Measurements from ENCODE around the gene MDP1.

The MDP1 gene

GRCh38 chr14:24198814-24199524 lies 16.9 kb downstream of the MDP1 start:
- no peak for DNase-seq (ENCODE audit: low read depth in 2 of 2)

DNA sequence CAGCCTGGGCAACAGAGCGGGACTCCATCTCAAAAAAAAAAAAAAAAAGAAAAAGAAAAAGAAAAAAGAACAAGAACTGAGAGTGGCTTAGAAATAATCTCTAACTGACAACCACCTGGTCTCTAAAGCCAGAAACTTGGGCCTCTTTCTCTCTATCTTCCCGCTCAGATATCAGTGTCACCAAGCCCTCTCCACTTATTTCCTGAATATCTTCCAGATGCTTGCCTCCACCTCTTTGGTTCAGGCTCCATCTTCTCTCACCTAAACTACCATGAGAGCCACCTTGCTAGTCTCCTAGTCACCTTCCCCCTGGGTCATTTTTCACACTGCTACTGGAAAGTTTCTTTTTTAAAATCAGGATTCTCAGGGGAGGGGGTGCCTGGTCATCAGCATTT lies 18.8 kb downstream of the MDP1 start:
- DNase-seq (ENCODE audit: low read depth in 2 of 2), result no peak

DNA sequence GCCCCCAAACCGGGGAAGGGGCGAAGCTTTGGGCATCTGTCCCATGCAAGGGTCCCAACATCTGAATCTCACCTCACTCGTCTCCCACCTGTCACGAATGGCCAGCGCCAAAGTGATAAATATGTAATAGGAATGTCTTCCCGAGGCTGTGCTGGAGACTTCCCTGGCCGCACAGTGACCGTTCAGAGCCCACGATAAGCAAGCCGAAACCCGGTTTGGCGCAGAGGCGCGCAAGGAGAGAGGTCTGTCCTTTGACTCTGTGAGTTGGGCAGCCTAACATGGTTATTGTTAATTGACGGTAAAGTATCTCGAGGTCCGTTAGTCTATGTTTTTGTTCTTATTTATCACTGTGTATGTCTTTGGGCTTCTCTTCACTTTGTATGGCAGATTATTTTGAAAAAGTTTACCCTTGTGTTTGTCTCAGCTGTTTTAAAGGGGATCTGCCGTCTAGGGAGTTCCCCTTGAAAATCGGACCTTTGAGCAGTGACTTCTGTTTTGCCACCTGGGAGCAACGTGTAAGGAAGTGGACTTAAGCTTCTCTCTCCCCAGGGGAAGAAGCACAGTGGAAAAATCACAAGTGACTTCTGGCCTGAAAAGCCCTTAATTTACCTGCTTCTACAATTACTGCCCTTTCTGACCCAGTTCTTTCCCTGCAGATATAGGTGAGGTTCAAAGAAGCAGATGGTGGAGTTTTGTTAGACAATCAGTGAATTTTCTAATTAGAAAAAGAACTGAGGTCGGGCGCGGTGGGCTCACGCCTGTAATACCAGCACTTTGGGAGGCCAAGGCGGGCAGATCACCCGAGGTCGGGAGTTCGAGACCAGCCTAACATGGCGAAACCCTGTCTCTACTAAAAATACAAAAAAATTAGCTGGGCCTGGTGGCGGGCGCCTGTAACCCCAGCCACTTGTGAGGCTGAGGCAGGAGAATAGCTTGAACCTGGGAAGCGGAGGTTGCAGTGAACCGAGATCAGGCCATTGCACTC lies 19.5 kb downstream of the MDP1 start:
- no peak for DNase-seq (ENCODE audit: low read depth in 2 of 2)

DNA sequence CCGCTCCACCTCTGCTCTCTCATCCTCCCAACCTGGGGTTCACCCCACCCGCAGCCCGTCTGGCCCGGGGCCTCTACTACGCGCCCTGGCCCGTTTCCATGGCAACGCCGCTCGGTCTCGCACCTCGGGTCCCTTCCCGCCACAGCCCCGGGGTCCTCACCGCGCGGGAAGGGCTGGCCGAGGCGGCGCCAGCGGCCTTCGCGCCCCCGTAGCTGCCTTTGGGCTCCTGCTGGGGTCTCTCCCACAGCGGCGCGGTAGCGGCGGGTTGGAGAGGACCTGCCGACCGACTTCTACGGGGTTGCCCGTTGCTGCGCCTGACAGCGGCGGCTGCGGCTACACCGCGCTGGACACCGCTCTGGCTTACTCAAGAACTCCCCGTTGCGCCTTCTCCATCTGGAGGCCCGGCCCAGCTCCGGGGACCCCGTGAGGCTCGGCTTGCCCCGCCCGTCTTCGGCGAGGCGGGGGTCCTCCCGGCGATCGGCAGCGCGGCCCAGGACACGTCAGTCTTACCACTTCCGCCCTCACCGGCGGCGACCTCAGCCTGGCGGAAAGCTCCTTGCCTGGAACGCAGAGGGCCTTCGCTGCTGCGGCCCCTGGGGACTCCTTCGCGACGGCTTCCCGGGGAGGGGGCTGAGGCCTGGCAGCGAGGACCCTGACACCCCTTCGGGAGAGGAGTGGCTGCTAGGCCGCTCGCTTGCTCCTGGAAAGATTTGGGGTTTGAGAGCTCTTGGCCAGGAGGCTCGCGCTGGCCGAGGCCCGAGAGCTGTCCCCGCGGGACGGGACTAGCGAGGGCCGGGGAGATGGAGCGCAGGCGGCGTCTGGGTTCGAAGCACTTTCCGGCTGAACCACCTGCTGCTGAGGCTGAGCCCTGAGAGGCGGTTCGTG lies 20.4 kb downstream of the MDP1 start, which contains the start of gene TM9SF1:
TSS of gene TM9SF1 (minus strand) at position 256 of the 885 bp plus-strand sequence. CDS start 422 bp downstream, outside the sequence.
- peak; percentile 71 to 81 for DNase-seq (ENCODE audit: low read depth in 2 of 2)

DNA sequence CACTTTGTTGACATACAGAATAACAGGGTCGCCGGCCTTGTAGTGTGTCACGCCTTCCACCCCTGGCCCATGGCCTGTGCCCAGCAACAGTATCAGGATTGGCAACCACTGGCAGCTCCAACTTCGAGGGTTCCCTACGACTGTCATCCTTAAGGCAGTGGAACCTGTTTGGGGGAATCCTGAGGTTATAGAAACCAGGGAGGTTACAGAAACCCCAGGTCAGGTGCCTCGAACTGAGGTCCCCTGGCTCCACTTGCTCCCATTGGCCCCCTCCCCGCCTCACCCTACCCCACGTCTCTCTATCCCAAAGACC lies 21.0 kb downstream of the MDP1 start:
- DNase-seq (ENCODE audit: low read depth in 2 of 2), result no peak

GRCh38 chr14:24194186-24194872 lies 21.5 kb downstream of the MDP1 start:
- no peak for DNase-seq (ENCODE audit: low read depth in 2 of 2)

DNA sequence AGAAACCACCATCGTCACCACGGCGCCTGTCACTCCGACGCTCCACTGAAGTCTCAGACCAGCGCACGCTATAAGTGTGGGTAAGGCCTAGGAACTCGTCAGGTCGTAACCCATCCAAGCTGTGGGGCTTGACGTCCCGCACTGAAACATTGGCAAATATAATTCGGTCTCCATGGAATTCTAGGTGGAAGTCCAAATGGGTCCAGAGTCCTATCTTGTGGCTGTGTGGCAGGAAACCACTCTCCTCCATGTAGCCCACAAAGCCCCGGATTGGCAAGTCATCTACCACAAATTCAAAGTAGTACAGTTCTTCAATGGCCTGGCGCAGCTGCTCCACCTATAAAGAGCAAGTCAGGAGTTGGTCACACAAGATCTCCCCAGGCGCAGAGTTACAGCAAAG lies 22.9 kb downstream of the MDP1 start:
- no peak for DNase-seq (ENCODE audit: low read depth in 2 of 2)

GRCh38 chr14:24190416-24190815 lies 25.4 kb downstream of the MDP1 start:
- no peak for DNase-seq (ENCODE audit: low read depth in 2 of 2)

GRCh38 chr14:24189460-24189859 lies 26.4 kb downstream of the MDP1 start:
- no peak for DNase-seq (ENCODE audit: low read depth in 2 of 2)

- DNase-seq (ENCODE audit: low read depth in 2 of 2), result no peak
Measured at GRCh38 chr14:24189059-24189375, 26.8 kb downstream of the MDP1 start.

- DNase-seq (ENCODE audit: low read depth in 2 of 2), result peak; percentile 83 to 93
Measured at GRCh38 chr14:24188251-24189058, 27.4 kb downstream of the MDP1 start, which contains the start of gene IPO4. IPO4 (minus strand) TSS chr14:24188816; CDS start chr14:24188787, 29 bp downstream.

DNA sequence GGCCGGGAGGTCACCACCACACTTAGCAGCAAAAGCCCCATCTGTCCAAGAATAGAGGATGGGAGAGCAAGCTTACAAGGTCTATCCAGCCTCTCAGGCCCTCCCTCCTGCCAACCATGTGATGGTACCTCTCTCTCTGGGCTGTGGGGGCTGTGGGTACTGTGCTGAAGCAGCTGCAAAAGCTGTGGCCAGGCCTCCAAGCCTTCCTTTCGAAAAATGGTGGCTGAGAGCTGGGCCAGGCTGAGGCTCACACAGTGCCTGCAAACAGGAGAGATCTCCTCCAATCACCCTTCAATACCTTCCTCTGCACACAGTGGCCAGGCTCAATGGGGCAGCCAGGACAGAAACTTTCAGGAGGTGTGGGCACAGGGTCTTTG lies 28.3 kb downstream of the MDP1 start:
- no peak for DNase-seq (ENCODE audit: low read depth in 2 of 2)

DNA sequence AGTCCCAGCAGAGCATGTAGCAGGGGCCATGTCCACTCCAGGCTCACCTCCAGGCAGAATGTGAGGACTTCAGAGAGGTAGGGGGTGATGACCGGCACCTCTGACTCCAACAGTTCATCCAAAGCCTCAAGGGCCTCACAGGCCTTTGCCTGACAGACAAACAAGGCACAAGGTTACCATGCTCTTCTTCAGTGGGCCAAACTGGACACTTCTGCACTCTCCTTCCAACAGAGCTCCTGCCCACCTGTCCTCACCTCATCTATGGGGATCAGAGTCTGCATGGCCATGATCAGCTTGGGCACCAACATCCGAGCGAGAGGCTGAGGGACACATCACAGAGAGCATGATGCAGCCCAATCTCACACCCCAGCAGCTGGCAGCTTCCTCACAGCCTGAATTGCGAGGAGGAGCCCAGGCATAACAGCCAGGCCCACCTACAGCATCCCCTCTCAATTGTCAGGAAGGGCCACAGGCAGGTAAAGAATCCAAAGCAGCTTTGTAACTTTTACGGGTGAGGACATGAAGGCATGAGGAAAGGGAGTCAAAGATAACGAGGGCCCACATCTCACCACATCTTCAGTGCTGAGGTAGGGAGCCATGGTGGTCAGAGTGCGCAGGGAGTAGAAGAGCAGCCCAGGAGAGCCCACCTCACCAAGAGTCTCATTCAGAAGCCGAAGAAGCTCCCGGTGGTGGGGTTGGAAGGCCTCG lies 28.9 kb downstream of the MDP1 start:
- no peak for DNase-seq (ENCODE audit: low read depth in 2 of 2)

DNA sequence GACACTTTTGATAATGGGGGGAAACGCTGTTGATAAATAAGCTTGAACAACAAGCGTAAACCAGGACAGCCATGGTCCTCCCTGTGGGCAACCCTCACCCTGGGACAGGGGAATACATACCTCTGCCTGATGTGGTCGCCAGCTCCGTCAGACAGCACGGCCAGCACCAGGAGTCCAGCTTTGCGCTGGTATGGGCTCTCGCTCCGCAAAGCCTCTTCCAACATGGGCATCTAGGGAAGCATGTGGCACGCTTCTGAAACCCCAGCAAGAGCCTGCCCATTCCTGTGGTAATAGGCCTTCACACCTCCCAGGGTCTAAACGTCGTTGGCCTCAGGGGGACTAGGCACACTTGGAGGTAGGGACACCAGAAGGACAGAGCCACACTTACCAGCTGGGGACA lies 30.1 kb downstream of the MDP1 start:
- DNase-seq (ENCODE audit: low read depth in 2 of 2), result no peak

- no peak for DNase-seq (ENCODE audit: low read depth in 2 of 2)
Measured at GRCh38 chr14:24185026-24185425, 30.8 kb downstream of the MDP1 start.

GRCh38 chr14:24184104-24184970 lies 31.5 kb downstream of the MDP1 start:
- DNase-seq (ENCODE audit: low read depth in 2 of 2), result no peak

GRCh38 chr14:24183014-24183481 lies 32.8 kb downstream of the MDP1 start:
- no peak for DNase-seq (ENCODE audit: low read depth in 2 of 2)

GRCh38 chr14:24182110-24182882 lies 33.6 kb downstream of the MDP1 start:
- no peak for DNase-seq (ENCODE audit: low read depth in 2 of 2)
